Omental fat pad (tissue), 4 donors: ENCODE data around the gene PLEKHA6. TPM values are rescaled to one million over a fixed set of nuclear protein-coding genes. Genes with fewer than 3 reads are reported as not detected.

Source experiments
- ATAC-seq: fragments of 150-250 bp; one replicate; pipeline ENCODE4 v1.9.1; 2016; ENCODE audit warnings: mild to moderate bottlenecking, moderate library complexity; ENCODE audit not compliant: low FRiP score
- DNase-seq: peaks from one replicate; pipeline ENCODE4 v3.0.0-alpha.2; 2019; ENCODE audit warnings: low spot score
- CTCF ChIP-seq, 3 donors: fragments of 450-650 bp; IDR thresholded peaks; one replicate each; pipeline ENCODE4 v1.5.1; 2016 to 2017; ENCODE audit warnings: antibody characterized with exemption in 3 of 3, mild to moderate bottlenecking in 3 of 3, moderate library complexity in 2 of 3
- total RNA-seq, 4 donors: library from RNA; depleted of rRNA; stranded (reverse); fragments of >200 nt; gene quantifications; one replicate each; pipeline ENCODE4 v1.1.0, GENCODE V29; 2016

PLEKHA6 gene
- total RNA-seq, 4 donors from 2014 or later = 2.9 to 13.1 (median 7.5) TPM

- DNase-seq (no peak), ATAC-seq (no peak)
- TF ChIP-seq CTCF (IDR thresholded peaks at IDR 0.05) = no peak
These were observed 3.2 kb upstream of the PLEKHA6 start for GRCh38 chr1:204362984-204363334.

GRCh38 chr1:204361781-204362180 lies 2.1 kb upstream of the PLEKHA6 start:
- DNase-seq = no peak
- no peak for ATAC-seq
- TF ChIP-seq CTCF (IDR thresholded peaks at IDR 0.05) = no peak

GRCh38 chr1:204361341-204361771 lies 1.6 kb upstream of the PLEKHA6 start:
- ATAC-seq (no peak), DNase-seq (no peak)
- TF ChIP-seq CTCF (IDR thresholded peaks at IDR 0.05) = no peak

- no peak for TF ChIP-seq CTCF (IDR thresholded peaks at IDR 0.05)
- no peak for ATAC-seq
These were observed 585 bp upstream of the PLEKHA6 start for GRCh38 chr1:204360314-204360713.

GRCh38 chr1:204359131-204359473 lies 627 bp downstream of the PLEKHA6 start:
- no peak for DNase-seq
- no peak for ATAC-seq
- TF ChIP-seq CTCF (IDR thresholded peaks at IDR 0.05) = no peak

More at GRCh38 chr1:204360314-204360713, 585 bp upstream of the PLEKHA6 start:
- no peak for DNase-seq

- ATAC-seq (no peak), DNase-seq (no peak)
- TF ChIP-seq CTCF (IDR thresholded peaks at IDR 0.05) = no peak
These were observed 1.1 kb downstream of the PLEKHA6 start for GRCh38 chr1:204358605-204359004.

- DNase-seq (no peak), ATAC-seq (no peak)
- TF ChIP-seq CTCF (IDR thresholded peaks at IDR 0.05) = no peak
These were observed 1.9 kb downstream of the PLEKHA6 start for GRCh38 chr1:204357551-204358490.
